Measurements from ENCODE around the gene ZNF446. TPM values are rescaled to one million over a fixed set of nuclear protein-coding genes. Genes with fewer than 3 reads are reported as not detected.

The ZNF446 gene
- total and polyA plus RNA-seq, 9 of the 15 experiments (the other 6 are each of a cell fraction or from before 2014, with no cell fraction given): 0.07 to 4.8 (median 1.2) TPM

GRCh38 chr19:58466760-58467589 is 9.2 kb upstream of the ZNF446 start, which contains the start of gene ZNF324 (continued):
- TF ChIP-seq USF2 (CRISPR knock-in tag; IDR thresholded peaks at IDR 0.05): peak; percentile 97
- peak; percentile 94 for TF ChIP-seq FOXJ2 (tag; IDR thresholded peaks at IDR 0.05)
- no peak for TF ChIP-seq SRSF9 (IDR thresholded peaks at IDR 0.05; ENCODE audit: borderline replicate concordance, low read depth, low read length)
- TF ChIP-seq NRF1 (conservative IDR thresholded peaks at IDR 0.05 in 1 of 2, IDR thresholded peaks at IDR 0.05 in 1 of 2): peak; percentile 91 to 92
- TF ChIP-seq KLF6 (CRISPR knock-in tag; IDR thresholded peaks at IDR 0.05; ENCODE audit: borderline replicate concordance): no peak
- TF ChIP-seq BDP1 (IDR thresholded peaks at IDR 0.05; ENCODE audit: insufficient read depth, insufficient read length): no peak
- TF ChIP-seq ZKSCAN3 (CRISPR knock-in tag; IDR thresholded peaks at IDR 0.05): no peak
- no peak for TF ChIP-seq EWSR1 (IDR thresholded peaks at IDR 0.05; ENCODE audit: borderline replicate concordance, low read depth, partially characterized antibody)
- 0 out of 2 replicates have a peak, but pooled peaks have one; percentile 31 for TF ChIP-seq IRF2 (CRISPR knock-in tag; IDR thresholded peaks at IDR 0.05)
- TF ChIP-seq FOXK1 (CRISPR knock-in tag; IDR thresholded peaks at IDR 0.05; ENCODE audit: borderline replicate concordance): no peak
- peak in 1 of 3 experiments; percentile 83; a peak in 2 of 6 replicates for TF ChIP-seq ZBTB11 (CRISPR knock-in tag; IDR thresholded peaks at IDR 0.05)
- no peak for TF ChIP-seq PRDM10 (IDR thresholded peaks at IDR 0.05; ENCODE audit: partially characterized antibody)
- TF ChIP-seq TFAP4 (CRISPR knock-in tag; IDR thresholded peaks at IDR 0.05; ENCODE audit: borderline replicate concordance): peak; percentile 79; the same call in 1 of the 2 replicates
